RWPE2 (cell line): Measurements from ENCODE around the gene POU2F1.

Experiments
- ATAC-seq: fragments of 200-7000 bp; cut with Tn5 transposase; 3 replicates; pipeline ENCODE4 v1.9.1; 2021; ENCODE audit warnings: low read depth
- DNase-seq: peaks from one replicate; pipeline ENCODE4 v3.0.0-alpha.2; 2020; ENCODE audit warnings: low spot score
- H3K27ac ChIP-seq: fragments of 450-650 bp; 2 replicates; pipeline ENCODE4 v1.5.1; 2017; ENCODE audit warnings: mild to moderate bottlenecking; ENCODE audit not compliant: poor library complexity, severe bottlenecking
- H3K27me3 ChIP-seq: fragments of 250-450 bp; sonication (Bioruptor Pico); 2 replicates; pipeline ENCODE4 v1.5.1; 2021; ENCODE audit warnings: mild to moderate bottlenecking, moderate library complexity; ENCODE audit not compliant: insufficient read depth, poor library complexity, severe bottlenecking
- H3K36me3 ChIP-seq: fragments of 250-450 bp; sonication (Bioruptor Pico); 2 replicates; pipeline ENCODE4 v1.5.1; 2020; ENCODE audit warnings: low read depth, mild to moderate bottlenecking, moderate library complexity
- H3K4me1 ChIP-seq: fragments of 250-450 bp; sonication (Bioruptor Pico); 2 replicates; pipeline ENCODE4 v1.5.1; 2021; ENCODE audit warnings: mild to moderate bottlenecking, moderate library complexity; ENCODE audit not compliant: insufficient read depth, poor library complexity, severe bottlenecking
- H3K4me3 ChIP-seq: fragments of 250-450 bp; sonication (Bioruptor Pico); 2 replicates; pipeline ENCODE4 v1.5.1; 2021; ENCODE audit warnings: mild to moderate bottlenecking, moderate library complexity; ENCODE audit not compliant: severe bottlenecking
- H3K9me3 ChIP-seq: fragments of 250-450 bp; sonication (Bioruptor Pico); 2 replicates; pipeline ENCODE4 v1.5.1; 2021; ENCODE audit warnings: mild to moderate bottlenecking, moderate library complexity; ENCODE audit not compliant: severe bottlenecking
- TF ChIP-seq, protein P1 (sequence below): fragments of 450-650 bp; IDR thresholded peaks from one replicate; pipeline ENCODE4 v1.5.1; 2017; ENCODE audit warnings: mild to moderate bottlenecking, moderate library complexity; ENCODE audit not compliant: poor library complexity, severe bottlenecking

POU2F1 gene

DNA sequence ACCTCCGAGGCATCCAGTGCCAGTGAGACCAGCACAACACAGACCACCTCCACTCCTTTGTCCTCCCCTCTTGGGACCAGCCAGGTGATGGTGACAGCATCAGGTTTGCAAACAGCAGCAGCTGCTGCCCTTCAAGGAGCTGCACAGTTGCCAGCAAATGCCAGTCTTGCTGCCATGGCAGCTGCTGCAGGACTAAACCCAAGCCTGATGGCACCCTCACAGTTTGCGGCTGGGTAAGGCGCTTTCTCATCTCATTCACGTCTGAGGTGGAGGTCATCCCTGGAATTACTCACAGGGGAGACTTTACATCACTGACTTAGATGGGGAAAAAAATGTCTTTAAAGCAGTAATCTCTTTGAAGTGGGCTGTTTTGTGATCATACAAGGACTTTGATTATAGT, 191.4 kb downstream of the POU2F1 start:
- Histone ChIP-seq H3K36me3 (peaks cover 10% of the 10 kb centered on the region; the same call in 1 of the 2 replicates), H3K9me3 (no peaks in the 10 kb centered on the region), H3K4me1 (no peaks in the 10 kb centered on the region), H3K27ac (no peak overlapping the region), H3K4me3 (no peak overlapping the region), H3K27me3 (no peaks in the 10 kb centered on the region)
- TF ChIP-seq, protein P1, sequence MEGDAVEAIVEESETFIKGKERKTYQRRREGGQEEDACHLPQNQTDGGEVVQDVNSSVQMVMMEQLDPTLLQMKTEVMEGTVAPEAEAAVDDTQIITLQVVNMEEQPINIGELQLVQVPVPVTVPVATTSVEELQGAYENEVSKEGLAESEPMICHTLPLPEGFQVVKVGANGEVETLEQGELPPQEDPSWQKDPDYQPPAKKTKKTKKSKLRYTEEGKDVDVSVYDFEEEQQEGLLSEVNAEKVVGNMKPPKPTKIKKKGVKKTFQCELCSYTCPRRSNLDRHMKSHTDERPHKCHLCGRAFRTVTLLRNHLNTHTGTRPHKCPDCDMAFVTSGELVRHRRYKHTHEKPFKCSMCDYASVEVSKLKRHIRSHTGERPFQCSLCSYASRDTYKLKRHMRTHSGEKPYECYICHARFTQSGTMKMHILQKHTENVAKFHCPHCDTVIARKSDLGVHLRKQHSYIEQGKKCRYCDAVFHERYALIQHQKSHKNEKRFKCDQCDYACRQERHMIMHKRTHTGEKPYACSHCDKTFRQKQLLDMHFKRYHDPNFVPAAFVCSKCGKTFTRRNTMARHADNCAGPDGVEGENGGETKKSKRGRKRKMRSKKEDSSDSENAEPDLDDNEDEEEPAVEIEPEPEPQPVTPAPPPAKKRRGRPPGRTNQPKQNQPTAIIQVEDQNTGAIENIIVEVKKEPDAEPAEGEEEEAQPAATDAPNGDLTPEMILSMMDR = no peak
- no peak for DNase-seq
- ATAC-seq = no peak

DNA sequence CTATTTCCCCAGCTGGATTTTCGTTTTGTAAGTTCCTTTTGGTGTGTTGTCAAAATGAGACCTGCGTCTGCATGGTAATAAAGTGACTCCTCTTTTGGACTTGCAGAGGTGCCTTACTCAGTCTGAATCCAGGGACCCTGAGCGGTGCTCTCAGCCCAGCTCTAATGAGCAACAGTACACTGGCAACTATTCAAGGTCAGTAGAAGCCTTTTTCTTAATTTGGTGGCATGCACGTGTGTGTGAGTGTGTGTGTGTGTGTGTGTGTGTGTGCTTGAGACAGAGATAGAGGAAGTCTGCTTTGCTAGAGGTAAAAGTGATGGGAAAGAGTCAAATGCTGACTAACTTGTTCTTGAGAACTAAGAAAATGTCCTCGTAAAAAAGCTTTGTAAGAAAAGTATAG, 192.2 kb downstream of the POU2F1 start:
- TF ChIP-seq, protein P1 = no peak
- no peak overlapping the region for H3K27ac ChIP-seq
- ATAC-seq (no peak), DNase-seq (no peak)
- H3K27me3 ChIP-seq = no peaks in the 10 kb centered on the region
- no peak overlapping the region for H3K4me3 ChIP-seq
- H3K9me3 ChIP-seq = no peaks in the 10 kb centered on the region
- H3K36me3 ChIP-seq = 0 out of 2 replicates have a peak, but pooled peaks cover 10% of the 10 kb centered on the region
- H3K4me1 ChIP-seq = no peaks in the 10 kb centered on the region

DNA sequence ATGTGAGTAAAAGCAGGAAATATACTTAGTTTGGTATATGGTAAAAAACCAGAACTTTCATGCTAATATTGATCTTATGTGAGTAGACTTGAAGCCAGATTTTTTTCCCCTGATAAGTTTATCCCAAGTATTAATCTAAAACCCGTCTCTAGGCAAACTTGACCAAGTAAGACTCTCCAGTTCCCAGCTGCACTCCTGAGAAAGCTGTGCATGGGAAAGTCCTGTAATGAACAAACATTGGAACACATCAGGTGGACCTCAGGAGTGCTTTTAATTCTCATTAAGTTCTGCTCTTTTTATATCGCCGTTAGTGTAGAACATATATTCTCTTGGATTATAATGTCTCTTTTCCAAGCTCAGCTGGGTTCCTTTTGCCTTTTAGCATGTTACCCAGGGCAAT, 192.6 kb downstream of the POU2F1 start:
- no peak for ATAC-seq
- no peak overlapping the region for H3K4me3 ChIP-seq
- H3K9me3 ChIP-seq = no peaks in the 10 kb centered on the region
- 0 out of 2 replicates have a peak, but pooled peaks cover 10% of the 10 kb centered on the region for H3K36me3 ChIP-seq
- DNase-seq = no peak
- H3K27ac ChIP-seq = no peak overlapping the region
- no peaks in the 10 kb centered on the region for H3K27me3 ChIP-seq
- H3K4me1 ChIP-seq = no peaks in the 10 kb centered on the region
- TF ChIP-seq, protein P1 = no peak

DNA sequence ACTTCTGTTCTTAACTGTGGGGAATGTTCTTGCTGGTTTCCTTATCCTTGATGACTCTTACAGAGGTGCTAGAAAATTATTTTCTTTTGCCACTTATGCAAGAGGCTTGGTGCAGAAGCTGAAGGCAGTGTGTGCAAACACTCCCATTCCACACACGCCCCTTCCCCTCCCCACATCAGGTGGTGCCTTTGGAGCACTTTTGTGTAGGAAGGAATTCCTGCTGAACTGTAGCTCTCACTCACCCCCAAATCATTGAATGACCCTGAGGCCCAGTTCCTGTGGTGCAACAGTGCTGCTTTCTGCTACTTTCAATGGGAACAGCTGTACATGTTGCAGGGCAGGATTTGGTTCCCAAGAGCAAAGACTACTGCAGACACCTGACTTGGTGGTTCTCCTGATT, 195.8 kb downstream of the POU2F1 start:
- Histone ChIP-seq H3K4me1 (no peaks in the 10 kb centered on the region), H3K9me3 (no peaks in the 10 kb centered on the region), H3K27ac (no peak overlapping the region), H3K36me3 (0 out of 2 replicates have a peak, but pooled peaks cover 10% of the 10 kb centered on the region), H3K4me3 (no peak overlapping the region), H3K27me3 (no peaks in the 10 kb centered on the region)
- ATAC-seq (no peak), DNase-seq (no peak)
- TF ChIP-seq, protein P1 = no peak

DNA sequence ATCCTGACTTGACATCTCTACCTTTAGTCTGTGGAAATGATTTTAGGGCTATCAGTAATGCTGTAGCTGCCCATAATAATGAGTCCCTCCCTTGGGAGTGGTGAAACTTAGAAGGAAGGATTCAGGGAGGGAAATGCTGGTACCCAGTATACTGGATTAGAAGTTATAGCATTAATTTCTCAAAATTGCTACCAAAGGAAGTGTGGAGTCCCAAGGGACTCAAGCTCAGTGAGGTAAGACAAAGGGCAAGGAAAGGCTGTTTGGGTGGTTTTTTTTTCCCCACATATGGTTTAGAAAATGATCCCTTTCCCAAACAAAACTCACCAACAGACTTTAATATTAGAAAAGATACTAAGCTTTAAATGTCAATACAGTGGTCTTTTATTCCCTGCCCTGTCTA, 197.7 kb downstream of the POU2F1 start:
- TF ChIP-seq, protein P1 = no peak
- Histone ChIP-seq H3K27me3 (no peaks in the 10 kb centered on the region), H3K36me3 (0 out of 2 replicates have a peak, but pooled peaks cover 3% of the 10 kb centered on the region), H3K4me1 (no peaks in the 10 kb centered on the region), H3K9me3 (no peaks in the 10 kb centered on the region), H3K4me3 (no peak overlapping the region), H3K27ac (no peak overlapping the region)
- DNase-seq = no peak
- ATAC-seq = no peak
